ENCODE data around the gene TANC1.
"Not testable (repeated sequence)": the region's sequence is repeated elsewhere in the genome, so short reads cannot be mapped to it uniquely, and the experiment has no call there.

Gene TANC1

DNA sequence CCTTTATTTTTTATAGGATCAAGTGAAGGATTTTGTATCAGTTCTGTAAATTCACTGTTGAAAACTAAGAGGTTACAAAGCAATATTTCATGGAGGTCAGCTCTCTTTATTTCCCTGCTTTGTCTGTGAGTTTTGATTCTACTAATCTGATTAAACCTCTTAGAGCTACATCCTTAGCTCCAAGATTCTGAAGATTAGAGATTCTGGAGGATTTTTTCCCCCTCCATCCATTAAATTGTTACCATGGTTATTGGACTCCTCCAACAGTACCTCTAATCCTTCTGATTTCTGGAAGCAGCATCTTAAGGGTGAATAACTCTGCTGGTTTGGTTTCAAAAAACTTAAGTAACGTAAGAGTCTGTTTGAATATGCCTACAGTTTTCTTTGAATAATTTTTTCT lies 110.0 kb downstream of the TANC1 start:
- FAIRE-seq (no peak), DNase-seq (ENCODE audit: insufficient read length, low spot score) (no peak)
- TF ChIP-seq POLR2A (IDR thresholded peaks at IDR 0.05; ENCODE audit: low read depth, low read length) = no peak

DNA sequence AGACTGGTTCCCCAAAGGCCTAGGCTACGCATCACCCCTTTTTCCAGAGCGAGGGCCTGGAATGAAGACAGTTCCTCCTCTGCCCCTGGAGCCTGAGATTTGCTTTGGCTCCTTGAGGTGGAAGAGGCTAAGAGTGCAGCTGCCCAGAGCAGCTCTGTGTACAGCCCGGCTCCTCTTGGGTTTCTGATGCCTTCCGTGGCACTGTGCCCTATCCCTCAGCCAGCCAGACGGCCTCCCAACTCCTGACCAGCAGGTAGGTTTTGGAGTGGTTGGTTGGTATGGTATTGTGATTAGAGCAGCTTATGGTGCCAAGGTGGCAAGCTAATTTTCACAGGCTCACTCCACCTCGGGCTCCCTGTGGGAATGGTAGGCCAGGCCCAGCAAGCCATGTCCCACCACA lies 112.2 kb downstream of the TANC1 start:
- no peak for TF ChIP-seq POLR2A (IDR thresholded peaks at IDR 0.05; ENCODE audit: low read depth, low read length)
- FAIRE-seq = no peak
- DNase-seq (ENCODE audit: insufficient read length, low spot score) = no peak

DNA sequence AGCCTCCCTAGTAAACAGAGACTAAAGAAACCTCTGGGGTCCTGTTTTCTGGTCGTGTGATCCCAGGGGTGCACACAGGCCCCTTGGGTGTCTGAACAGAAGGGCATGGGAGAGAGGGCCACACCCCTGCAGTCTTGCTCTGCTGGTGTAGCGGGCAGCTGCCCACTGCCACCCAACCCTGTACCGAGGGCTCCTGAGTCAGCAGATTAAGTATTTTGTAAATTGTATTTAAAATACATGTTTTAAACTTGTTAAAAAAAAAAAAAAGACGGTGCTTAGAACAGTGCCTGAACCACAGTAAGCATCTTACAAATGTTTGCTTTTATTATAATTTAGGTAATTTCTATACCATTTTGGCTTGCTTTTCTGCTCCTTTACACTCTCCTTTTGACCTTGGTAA lies 113.7 kb downstream of the TANC1 start:
- no peak for TF ChIP-seq POLR2A (IDR thresholded peaks at IDR 0.05; ENCODE audit: low read depth, low read length)
- FAIRE-seq = no peak

DNA sequence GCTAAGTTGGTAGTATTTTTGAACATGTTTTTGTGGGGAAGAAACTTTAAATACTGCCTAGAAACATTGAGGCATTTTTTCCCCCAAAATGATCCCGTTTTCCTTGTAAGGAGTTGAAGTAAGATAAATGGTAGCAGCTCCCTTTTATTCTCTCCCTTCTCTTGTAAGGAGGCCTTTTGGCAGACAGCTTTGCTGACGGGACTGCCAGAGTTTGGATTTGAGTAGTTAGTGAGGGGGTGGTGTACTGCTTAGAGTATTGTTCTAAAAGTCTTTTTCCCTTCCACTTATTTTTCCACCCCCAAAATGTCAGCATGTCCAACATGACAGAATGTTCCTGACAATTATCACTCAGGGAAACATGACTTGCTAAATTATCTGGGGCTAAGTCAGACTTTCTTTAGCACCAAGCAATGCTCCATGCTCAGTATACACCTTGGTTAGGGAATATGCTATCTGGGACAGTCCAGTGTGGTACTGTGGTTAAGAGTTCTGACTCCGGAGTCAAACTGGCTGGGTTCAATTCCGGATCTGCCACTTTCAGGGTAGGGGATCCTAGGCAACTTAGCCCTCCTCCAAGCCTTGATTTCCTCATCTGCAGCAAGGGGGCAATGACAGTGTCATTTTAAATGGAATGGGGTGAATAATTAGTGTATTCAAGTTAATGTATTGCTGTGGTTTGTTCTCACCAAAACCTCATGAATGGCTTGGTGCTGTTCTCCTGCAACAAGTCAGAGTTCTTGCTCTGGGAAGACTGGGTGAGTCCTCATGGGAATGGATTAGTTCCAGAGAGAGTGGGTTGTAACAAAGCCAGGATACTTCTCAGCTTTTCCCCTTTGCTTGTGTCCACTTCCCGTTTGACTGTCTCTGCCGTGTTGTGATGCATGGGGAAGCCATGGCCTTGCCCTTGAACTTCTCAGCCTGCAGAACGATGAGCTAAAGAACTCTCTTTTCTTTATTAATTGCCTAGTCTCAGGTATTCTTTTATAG lies 116.2 kb downstream of the TANC1 start:
- no peak for DNase-seq (ENCODE audit: insufficient read length, low spot score)
- FAIRE-seq = no peak
- TF ChIP-seq POLR2A (IDR thresholded peaks at IDR 0.05; ENCODE audit: low read depth, low read length) = no peak

More for the DNA sequence above, 113.7 kb downstream of the TANC1 start:
- no peak for DNase-seq (ENCODE audit: insufficient read length, low spot score)

DNA sequence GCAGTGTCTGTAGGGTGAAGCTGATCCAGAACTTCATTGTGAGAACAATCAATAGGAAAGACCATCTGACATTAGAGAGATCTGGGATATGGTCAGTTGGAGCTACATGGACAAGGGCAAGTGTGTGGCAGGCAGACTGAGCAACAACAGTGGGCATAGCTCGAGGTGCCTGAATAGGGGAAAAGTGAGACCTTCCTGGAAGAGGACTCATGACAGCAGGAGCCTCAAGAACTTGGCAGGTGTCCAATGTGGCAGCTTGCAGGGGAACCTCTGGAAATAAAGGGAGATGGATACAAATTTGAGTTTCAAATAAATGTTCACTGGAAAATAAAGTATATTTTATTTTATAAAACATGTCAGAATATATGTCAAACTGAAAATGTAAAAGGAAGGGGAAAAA lies 117.9 kb downstream of the TANC1 start:
- FAIRE-seq = no peak
- DNase-seq (ENCODE audit: insufficient read length, low spot score) = no peak
- TF ChIP-seq POLR2A (IDR thresholded peaks at IDR 0.05; ENCODE audit: low read depth, low read length) = no peak

DNA sequence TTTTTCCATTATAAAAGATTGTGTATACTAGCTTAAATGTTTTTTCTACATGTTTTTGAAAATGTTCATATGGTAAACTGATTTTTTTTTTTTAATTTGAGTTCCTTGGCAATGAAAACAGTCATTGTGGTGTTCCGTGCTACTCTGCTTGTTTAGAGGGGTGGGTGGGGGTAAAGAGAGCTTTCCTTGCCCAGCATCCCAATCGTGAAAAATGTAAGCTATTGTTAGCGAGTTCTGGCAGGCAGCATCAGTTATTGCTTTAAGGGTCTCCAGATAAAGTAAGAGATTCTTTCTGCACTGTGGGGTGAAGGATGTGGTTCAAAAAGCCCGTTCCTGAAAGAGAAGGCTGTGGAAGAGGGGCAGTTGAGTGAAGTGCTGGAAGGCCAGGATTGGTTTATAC lies 118.4 kb downstream of the TANC1 start:
- TF ChIP-seq POLR2A (IDR thresholded peaks at IDR 0.05; ENCODE audit: low read depth, low read length) = no peak
- FAIRE-seq = no peak
- no peak for DNase-seq (ENCODE audit: insufficient read length, low spot score)

DNA sequence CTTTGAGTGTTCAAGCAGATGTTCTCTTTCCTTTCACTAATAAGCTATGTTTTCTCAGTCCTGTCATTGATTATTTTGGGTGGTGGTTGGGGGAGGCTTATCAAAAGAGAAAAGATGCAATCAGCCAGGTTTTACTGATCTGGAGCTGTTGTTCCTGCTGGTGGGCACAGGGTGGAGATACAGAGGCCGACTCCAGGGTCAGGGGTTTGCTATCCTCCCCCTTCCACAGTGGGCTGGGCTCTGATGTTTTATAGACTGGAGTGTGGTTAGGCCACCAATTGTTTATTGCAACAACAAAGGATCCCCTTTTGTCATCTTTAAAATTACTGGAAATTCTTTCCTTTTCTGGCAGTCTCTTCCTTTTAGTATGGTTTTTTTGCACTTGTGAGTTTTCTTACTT lies 120.5 kb downstream of the TANC1 start:
- no peak for TF ChIP-seq POLR2A (IDR thresholded peaks at IDR 0.05; ENCODE audit: low read depth, low read length)
- FAIRE-seq = no peak
- no peak for DNase-seq (ENCODE audit: insufficient read length, low spot score)

DNA sequence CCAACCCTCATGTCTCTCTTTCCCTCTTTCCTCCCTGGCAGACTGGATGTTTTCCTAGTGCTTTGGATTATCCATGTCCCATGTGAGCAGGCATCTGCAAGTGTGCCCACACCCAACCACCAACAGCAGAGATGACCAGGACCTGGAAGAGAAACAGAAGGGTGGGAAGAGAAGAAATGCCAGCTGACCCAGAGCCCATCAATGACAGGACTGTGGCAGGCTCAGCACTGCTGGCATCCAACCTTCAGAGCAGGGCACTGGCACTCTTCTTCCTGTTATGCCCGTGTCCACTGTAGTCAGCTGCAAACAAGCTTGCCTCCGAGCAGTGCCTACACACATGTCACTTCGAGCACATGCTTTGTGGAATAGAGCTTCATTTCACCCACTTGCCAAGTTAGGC lies 121.1 kb downstream of the TANC1 start:
- no peak for FAIRE-seq
- no peak for TF ChIP-seq POLR2A (IDR thresholded peaks at IDR 0.05; ENCODE audit: low read depth, low read length)
- no peak for DNase-seq (ENCODE audit: insufficient read length, low spot score)

DNA sequence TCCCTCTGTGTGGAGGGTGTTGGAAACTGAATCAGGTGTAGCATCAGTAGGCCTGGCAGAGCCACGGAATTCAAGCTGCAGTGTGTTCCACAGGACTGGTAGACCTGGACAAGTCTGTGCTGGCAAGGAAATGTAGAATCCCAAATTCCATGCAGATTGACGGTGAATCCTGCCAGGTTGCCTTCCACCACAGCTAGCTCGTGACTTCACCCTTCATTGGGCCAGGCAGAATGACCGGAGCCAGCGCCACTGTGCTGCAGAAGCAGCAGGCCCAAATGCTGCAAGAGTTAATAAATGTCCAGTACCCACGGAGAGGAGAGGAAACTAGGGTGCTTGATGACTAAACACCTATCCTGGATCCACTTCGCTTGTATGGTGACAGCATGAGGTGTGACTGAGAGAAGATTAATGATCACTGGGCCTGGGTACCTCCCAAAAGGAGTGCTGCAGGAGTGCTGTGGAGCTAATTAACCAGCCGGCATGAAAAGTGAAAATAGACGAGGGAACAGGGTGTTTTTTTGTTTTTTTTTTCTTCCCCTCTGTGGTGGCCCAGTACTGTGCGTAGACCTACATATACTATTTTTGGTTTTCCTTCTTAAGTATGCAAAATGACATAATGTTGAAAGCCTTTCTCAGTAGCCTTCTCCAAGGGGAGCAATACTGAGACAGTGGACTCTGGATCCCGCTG lies 122.2 kb downstream of the TANC1 start:
- peak; percentile 50 for FAIRE-seq
- no peak for TF ChIP-seq POLR2A (IDR thresholded peaks at IDR 0.05; ENCODE audit: low read depth, low read length)
- peak; percentile 49 for DNase-seq (ENCODE audit: insufficient read length, low spot score)

DNA sequence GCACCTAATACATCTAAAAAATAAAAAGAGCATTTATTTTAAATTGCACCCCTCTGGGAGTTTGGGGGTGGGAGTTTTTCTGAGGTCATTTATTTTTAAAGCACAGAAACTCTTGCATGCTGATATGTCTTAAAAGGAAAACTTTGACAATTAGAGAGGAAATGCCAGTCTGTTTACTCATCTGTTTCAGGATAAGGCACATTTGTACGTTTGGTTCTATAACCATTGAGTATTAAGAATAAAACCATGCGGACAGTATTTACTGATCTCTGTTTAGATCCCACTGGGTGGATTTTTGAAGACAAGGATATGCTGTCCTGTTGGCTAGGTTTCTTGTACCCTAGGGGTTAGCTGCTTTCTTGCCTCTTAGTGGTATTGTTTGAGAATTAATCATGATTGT lies 122.9 kb downstream of the TANC1 start:
- FAIRE-seq (no peak), DNase-seq (ENCODE audit: insufficient read length, low spot score) (no peak)
- TF ChIP-seq POLR2A (IDR thresholded peaks at IDR 0.05; ENCODE audit: low read depth, low read length) = no peak

DNA sequence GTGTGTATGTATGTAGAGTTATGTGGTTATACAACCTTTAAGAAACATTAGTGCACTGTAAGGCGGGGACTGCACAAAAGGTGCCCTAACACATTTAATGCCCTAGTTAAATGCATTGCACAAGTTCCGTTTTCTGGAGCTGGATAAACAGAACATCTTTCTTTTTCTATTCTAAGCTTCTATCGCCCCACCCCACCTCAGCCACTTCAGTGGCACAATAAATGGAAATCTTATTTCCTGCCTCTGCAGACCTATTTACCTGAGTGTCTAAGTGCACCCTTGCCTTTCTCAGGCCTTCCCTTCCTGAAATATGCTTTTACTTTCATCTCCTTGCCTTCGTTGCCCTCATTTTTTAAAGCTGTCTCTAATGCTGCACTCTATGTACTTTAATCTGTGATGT lies 123.5 kb downstream of the TANC1 start:
- no peak for TF ChIP-seq POLR2A (IDR thresholded peaks at IDR 0.05; ENCODE audit: low read depth, low read length)
- FAIRE-seq (no peak), DNase-seq (ENCODE audit: insufficient read length, low spot score) (no peak)

DNA sequence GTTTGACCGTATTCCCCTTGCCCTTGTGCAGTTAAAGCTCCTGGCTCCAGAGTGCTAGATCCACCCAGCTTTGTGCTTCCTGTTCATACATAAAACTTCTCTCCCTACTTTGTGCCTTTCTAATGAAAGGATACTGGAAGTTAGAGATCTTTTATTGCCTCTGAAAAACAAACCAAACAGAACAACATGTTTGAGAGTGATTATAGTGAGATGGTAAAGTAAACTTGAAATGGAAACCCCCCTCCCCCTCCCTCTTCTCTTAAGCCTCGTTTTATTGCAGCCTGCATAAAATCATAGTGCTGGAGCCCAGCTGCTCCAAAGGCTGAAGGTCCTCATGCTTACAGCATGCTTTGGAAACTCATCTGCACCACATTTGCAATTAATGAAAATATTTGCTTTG lies 125.1 kb downstream of the TANC1 start:
- TF ChIP-seq POLR2A (IDR thresholded peaks at IDR 0.05; ENCODE audit: low read depth, low read length) = no peak
- FAIRE-seq (no peak), DNase-seq (ENCODE audit: insufficient read length, low spot score) (no peak)

DNA sequence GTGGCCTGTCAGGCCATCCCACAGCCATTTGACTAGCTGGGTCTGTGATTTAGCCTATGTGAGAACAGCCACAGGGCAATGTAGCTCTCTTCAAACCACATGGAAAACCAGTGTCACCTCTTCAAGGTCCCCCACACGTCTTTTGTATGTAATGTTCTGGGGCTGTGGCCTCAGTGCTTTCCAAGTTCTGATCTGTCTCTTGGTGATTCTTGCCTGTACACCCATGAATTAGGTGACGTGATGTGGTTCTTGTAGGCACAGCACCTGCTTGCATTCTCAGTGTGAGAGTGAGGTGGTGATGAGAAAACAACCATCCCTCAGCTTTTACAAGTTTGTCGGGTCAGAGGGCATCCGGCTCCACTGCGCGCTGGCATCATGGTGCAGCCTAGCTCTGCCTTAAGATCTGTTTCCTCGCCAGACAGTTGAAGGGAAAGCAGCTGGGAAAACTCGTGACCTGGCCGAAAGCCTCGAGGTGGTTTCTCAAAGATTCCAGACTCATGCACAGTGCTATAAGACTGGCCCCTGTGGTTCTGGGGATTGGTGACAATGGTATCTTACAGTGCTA lies 125.8 kb downstream of the TANC1 start:
- no peak for TF ChIP-seq POLR2A (IDR thresholded peaks at IDR 0.05; ENCODE audit: low read depth, low read length)
- DNase-seq (ENCODE audit: insufficient read length, low spot score) (no peak), FAIRE-seq (no peak)

DNA sequence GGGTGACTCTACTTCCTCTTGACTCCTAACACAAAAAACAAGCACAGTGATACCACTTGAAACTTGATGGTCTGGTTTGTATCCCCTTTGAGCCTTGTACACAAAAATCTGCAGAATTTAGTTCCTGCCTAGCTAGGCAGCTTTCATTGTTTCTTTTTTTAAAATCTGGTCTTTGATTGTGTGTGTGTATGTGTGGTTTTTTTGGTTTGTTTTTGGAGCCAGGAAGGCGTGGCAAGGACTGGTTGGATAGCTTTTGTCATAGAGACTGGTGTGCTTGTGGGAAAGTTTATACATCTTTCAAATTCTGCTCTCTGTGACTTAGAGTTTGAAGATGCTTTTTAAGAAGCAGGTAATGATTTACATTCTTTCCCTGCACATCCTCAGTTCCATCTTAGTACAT lies 127.4 kb downstream of the TANC1 start:
- FAIRE-seq (no peak), DNase-seq (ENCODE audit: insufficient read length, low spot score) (no peak)
- TF ChIP-seq POLR2A (IDR thresholded peaks at IDR 0.05; ENCODE audit: low read depth, low read length) = no peak

DNA sequence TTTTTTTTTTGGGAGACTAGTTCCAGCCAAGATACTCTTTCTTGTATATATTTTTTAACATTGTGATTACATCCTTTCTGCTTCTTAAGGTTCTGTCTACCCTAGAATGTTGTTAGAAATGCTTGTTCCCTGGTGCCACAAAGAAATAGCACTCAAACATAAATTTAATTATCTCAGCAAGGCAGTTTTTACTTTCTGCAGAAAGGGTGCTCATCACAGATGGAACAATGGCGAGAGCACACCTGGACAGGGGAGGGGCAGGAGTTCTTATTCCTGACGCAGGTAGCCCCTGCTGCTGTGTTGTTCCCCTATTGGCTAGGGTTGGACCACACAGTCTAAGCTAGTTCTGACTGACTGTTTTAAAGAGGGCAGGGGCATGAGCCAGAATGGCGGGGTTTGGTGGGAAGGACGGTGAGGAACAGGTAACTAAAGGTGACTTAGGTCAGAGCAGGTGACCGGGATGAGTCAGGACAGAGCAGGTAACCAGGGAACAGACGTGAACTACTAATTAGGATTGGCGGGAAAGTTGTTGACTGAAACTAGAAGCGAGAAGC lies 127.9 kb downstream of the TANC1 start:
- FAIRE-seq; DNase-seq (ENCODE audit: insufficient read length, low spot score): not testable (repeated sequence)
